HL-60 (cell line): ENCODE results near the gene FBLN7.
"Not testable (repeated sequence)": the region's sequence is repeated elsewhere in the genome, so short reads cannot be mapped to it uniquely, and the experiment has no call there.

Experiments
- GABPA ChIP-seq: IDR thresholded peaks from 2 replicates; pipeline ENCODE4 v1.6.1; 2012; ENCODE audit warnings: low read depth
- REST ChIP-seq: IDR thresholded peaks from 2 replicates; pipeline ENCODE4 v1.6.1; 2012; ENCODE audit warnings: low read depth; ENCODE audit not compliant: insufficient replicate concordance
- TF ChIP-seq, protein P1 (sequence below): IDR thresholded peaks from one replicate; pipeline ENCODE4 v1.5.1; 2011; ENCODE audit warnings: low read length, control low read depth, inconsistent platforms; ENCODE audit not compliant: insufficient read depth

GRCh38 chr2:112207905-112208304, 69.7 kb downstream of the FBLN7 start:
- TF ChIP-seq, protein P1, sequence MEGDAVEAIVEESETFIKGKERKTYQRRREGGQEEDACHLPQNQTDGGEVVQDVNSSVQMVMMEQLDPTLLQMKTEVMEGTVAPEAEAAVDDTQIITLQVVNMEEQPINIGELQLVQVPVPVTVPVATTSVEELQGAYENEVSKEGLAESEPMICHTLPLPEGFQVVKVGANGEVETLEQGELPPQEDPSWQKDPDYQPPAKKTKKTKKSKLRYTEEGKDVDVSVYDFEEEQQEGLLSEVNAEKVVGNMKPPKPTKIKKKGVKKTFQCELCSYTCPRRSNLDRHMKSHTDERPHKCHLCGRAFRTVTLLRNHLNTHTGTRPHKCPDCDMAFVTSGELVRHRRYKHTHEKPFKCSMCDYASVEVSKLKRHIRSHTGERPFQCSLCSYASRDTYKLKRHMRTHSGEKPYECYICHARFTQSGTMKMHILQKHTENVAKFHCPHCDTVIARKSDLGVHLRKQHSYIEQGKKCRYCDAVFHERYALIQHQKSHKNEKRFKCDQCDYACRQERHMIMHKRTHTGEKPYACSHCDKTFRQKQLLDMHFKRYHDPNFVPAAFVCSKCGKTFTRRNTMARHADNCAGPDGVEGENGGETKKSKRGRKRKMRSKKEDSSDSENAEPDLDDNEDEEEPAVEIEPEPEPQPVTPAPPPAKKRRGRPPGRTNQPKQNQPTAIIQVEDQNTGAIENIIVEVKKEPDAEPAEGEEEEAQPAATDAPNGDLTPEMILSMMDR: not testable (repeated sequence)
- TF ChIP-seq REST, GABPA: not testable (repeated sequence)
